ENCODE data around the gene INHBB.

Gene INHBB

GRCh38 chr2:120343433-120344105 lies 2.4 kb upstream of the INHBB start:
- peak; percentile 21 for DNase-seq

- no peak for DNase-seq
Observed at GRCh38 chr2:120344214-120344975, 1.5 kb upstream of the INHBB start.

- DNase-seq, result no peak
Observed at GRCh38 chr2:120344976-120345581, 857 bp upstream of the INHBB start.

- no peak for DNase-seq
Observed at GRCh38 chr2:120345608-120346007, 328 bp upstream of the INHBB start.

GRCh38 chr2:120346667-120347358 lies 877 bp downstream of the INHBB start:
- no peak for DNase-seq

GRCh38 chr2:120347396-120348060 lies 1.6 kb downstream of the INHBB start:
- no peak for DNase-seq

- DNase-seq, result no peak
Observed at GRCh38 chr2:120348134-120348736, 2.3 kb downstream of the INHBB start.

- DNase-seq, result no peak
Observed at GRCh38 chr2:120348737-120349439, 3.0 kb downstream of the INHBB start.

GRCh38 chr2:120349440-120349921 lies 3.5 kb downstream of the INHBB start:
- no peak for DNase-seq

GRCh38 chr2:120350080-120350479 lies 4.1 kb downstream of the INHBB start:
- DNase-seq, result no peak

- no peak for DNase-seq
Observed at GRCh38 chr2:120350801-120351320, 4.9 kb downstream of the INHBB start.

- DNase-seq, result no peak
Observed at GRCh38 chr2:120352696-120353590, 7.0 kb downstream of the INHBB start.

- no peak for DNase-seq
Observed at GRCh38 chr2:120353591-120353898, 7.6 kb downstream of the INHBB start.

- no peak for DNase-seq
Observed at GRCh38 chr2:120353931-120354330, 8.0 kb downstream of the INHBB start.

GRCh38 chr2:120354467-120354866 lies 8.5 kb downstream of the INHBB start:
- DNase-seq, result no peak

- DNase-seq, result no peak
Observed at GRCh38 chr2:120354935-120355779, 9.2 kb downstream of the INHBB start.

- DNase-seq, result no peak
Observed at GRCh38 chr2:120355780-120356266, 9.9 kb downstream of the INHBB start.

GRCh38 chr2:120357768-120358167 lies 11.8 kb downstream of the INHBB start:
- no peak for DNase-seq

GRCh38 chr2:120358734-120359465 lies 13.0 kb downstream of the INHBB start:
- no peak for DNase-seq
